ENCODE data around the gene CCL1.
A peak's percentile ranks its signal among the peaks of the same experiment; 100 is the strongest.
"Not testable (repeated sequence)": the region's sequence is repeated elsewhere in the genome, so short reads cannot be mapped to it uniquely, and the experiment has no call there.

CCL1 gene

GRCh38 chr17:34357398-34357797 lies 5.6 kb downstream of the CCL1 start:
- DNase-seq: no peak

DNA sequence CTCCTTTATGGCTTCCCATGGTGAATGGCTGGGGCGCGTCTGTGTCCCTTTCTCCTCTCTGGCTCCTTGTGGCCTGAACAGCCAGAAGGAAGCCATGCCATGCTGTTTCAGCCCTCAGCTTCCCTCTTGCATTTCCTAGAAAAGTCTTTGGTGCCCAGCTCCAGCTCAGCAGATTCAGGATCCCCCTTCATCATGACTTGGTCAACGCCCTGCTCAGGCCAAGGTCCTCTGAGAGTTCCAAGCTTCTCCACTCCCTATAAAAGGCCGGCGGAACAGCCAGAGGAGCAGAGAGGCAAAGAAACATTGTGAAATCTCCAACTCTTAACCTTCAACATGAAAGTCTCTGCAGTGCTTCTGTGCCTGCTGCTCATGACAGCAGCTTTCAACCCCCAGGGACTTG lies 6.8 kb downstream of the CCL1 start, which contains the start of gene CCL13:
CCL13 (plus strand) TSS at position 287 of the 400 bp plus-strand sequence; CDS start at position 334, 47 bp downstream.
- no peak for DNase-seq

- no peak for DNase-seq
These were observed 8.4 kb downstream of the CCL1 start for GRCh38 chr17:34354637-34355036.

DNA sequence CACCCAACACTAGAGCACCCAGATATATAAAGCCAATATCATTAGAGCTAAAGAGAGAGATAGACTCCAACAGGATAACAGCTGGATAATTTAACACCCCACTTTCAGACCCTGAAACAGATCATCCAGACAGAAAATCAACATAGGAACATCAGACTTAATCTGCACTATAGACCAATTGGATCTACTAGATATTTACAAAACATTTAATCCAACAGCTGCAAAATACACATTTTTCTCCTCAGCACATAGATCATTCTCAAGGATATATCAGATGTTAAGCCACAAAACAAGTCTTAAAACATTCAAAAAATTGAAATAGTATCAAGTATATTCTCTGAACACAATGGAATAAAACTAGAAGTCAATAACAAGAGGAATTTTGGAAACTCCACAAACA lies 10.8 kb downstream of the CCL1 start:
- DNase-seq: no peak

- no peak for DNase-seq
These were observed 11.9 kb downstream of the CCL1 start for GRCh38 chr17:34351096-34351495.

GRCh38 chr17:34349751-34350150 lies 13.3 kb downstream of the CCL1 start:
- no peak for DNase-seq

DNA sequence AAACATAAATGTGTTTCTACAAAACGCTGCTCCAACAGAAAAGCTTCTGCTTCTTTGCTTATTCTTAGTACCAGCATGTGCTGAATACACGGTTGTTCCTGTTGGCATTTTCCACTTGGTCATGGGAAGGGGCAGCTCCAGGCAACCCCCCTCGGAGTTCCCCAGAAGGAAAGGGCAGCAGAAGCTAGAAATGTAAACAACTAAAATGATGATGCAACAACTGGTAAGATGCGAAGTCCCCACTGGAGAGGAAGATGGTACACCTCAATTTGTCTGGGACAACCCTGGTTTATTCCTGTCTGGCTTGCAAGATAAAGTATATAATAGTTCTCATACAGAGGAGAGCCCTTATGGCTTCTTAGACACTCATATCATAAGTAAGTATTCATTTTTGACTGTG lies 16.0 kb downstream of the CCL1 start:
- no peak for DNase-seq

GRCh38 chr17:34341916-34342315 lies 21.1 kb downstream of the CCL1 start:
- DNase-seq: no peak

DNA sequence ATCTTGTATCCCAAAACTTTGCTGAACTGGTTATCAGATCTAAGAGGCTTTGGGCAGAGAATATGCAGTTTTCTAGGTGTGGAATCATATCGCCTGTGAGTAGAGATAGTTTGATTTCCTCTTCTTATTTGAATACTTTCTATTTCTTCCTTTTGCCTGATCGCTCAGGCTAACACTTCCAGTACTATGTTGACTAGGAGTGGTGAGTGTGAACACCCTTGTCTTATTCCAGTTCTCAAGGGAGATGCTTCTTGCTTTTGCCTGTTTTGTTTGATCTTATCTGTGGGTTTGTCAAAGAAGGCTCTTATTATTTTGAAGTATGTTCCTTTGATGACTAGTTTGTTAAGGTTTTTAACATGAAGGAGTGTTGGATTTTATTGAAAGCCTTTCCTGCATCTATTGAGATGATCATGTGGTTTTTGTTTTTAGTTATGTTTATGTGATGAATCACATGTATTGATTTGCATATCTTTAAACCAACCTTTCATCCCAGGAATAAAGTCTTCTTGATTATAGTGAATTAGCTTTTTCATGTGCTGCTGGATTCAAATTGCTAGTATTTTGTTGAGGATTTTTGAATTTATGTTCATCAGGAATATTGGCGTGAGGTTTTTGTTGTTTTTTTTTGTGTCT lies 23.8 kb downstream of the CCL1 start:
- DNase-seq: no peak

DNA sequence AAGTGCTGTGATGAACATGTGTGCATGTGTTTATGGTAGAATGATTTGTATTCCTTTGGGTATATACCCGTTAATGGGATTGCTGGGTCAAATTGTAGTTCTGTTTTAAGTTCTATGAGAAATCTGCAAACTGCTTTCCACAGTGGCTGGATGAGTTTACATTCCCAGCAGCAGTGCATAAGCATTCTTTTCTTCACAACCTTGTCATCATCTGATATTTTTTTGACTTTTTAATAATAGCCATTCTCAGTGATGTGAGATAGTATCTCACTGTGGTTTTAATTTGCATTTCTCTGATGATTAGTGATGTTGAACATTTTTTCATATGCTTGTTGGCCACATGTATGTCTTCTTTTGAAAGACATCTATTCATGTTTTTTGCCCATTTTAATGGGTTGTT lies 25.3 kb downstream of the CCL1 start:
- DNase-seq: no peak

- not testable (repeated sequence) for DNase-seq
These were observed 35.5 kb downstream of the CCL1 start for GRCh38 chr17:34327580-34327979.

GRCh38 chr17:34321964-34322363 lies 41.1 kb downstream of the CCL1 start:
- DNase-seq: no peak

DNA sequence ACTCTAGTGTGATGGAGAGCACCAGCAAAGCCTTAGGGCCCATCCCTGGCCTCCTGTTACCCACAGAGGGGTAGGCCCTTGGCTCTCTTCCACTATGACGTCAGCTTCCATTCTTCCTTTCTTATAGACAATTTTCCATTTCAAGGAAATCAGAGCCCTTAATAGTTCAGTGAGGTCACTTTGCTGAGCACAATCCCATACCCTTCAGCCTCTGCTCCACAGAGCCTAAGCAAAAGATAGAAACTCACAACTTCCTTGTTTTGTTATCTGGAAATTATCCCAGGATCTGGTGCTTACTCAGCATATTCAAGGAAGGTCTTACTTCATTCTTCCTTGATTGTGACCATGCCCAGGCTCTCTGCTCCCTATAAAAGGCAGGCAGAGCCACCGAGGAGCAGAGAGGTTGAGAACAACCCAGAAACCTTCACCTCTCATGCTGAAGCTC lies 44.0 kb downstream of the CCL1 start, which contains the start of gene CCL8:
CCL8 (plus strand) TSS at position 397 of the 445 bp plus-strand sequence. CDS start 67 bp downstream, outside the sequence.
- DNase-seq: no peak

- DNase-seq: peak; percentile 48 to 53
These were observed 44.6 kb downstream of the CCL1 start for GRCh38 chr17:34318474-34318873.

DNA sequence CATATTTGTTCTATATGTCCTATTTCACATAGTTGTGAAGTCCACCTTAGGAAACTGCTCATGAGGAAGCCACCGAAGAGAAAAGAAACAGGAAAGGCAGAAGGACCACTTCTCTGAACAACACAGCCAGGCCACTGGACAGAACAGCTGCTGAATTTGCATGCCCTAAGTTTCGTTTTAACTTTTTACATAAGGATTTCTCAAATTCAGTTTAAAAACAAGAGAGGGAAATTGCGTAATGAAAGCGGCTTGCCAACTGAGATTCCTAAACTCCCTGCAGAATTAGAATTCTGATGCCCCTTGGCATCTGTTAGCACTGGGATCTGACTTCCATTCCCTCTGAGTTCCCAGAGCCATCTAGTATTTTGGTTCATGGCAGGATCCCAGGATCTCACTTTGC lies 48.8 kb downstream of the CCL1 start:
- peak; percentile 75 to 79 for DNase-seq

GRCh38 chr17:34313164-34313563 lies 49.9 kb downstream of the CCL1 start:
- DNase-seq: no peak

GRCh38 chr17:34312080-34312479 lies 51.0 kb downstream of the CCL1 start:
- DNase-seq: no peak

DNA sequence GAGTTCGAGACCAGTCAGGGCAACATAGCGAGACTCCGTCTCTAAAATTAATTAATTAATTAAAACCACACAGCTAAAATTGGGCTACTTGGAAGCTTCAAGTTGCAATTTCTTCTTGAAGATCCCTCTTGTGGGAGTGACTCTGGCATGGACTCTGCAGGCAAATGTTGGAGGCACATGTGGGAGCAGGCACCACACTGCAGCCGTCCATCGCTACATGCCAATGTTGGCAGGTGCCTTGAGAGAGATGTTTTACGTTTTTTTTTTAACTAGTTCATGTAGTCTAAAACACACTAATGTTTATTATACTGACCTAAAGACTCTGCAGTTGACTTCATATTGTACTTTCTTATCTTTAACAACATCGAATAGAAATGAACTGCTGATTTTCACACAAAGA lies 51.7 kb downstream of the CCL1 start:
- DNase-seq: no peak
